B cell (primary cell): ENCODE measurements around the gene SAFB. TPM values are rescaled to one million over a fixed set of nuclear protein-coding genes. Genes with fewer than 3 reads are reported as not detected.

Source experiments
- ATAC-seq: fragments of 200-7000 bp; cut with Tn5 transposase; one replicate; pipeline ENCODE4 v1.10.0; 2021; ENCODE audit warnings: low read depth, mild to moderate bottlenecking, moderate number of reproducible peaks, moderate library complexity
- CTCF ChIA-PET: fragments of 350-600 bp; sonication (Branson Sonifier 250); formaldehyde crosslinking; loops from one replicate; lab custom pipeline; 2021; ENCODE audit warnings: antibody characterized with exemption, inconsistent platforms; lab: Charles Lee
- POLR2A ChIA-PET: fragments of 350-600 bp; sonication (Branson Sonifier 250); formaldehyde crosslinking; loops from one replicate; lab custom pipeline; 2021; ENCODE audit warnings: antibody characterized with exemption; lab: Charles Lee
- DNase-seq: peaks from one replicate; pipeline ENCODE4 v3.0.0; 2013
- H2AFZ ChIP-seq: 2 replicates; pipeline ENCODE4 v1.6.1; 2012; ENCODE audit warnings: mild to moderate bottlenecking, low read depth, low read length; ENCODE audit not compliant: insufficient read depth, poor library complexity, severe bottlenecking
- H3K27ac ChIP-seq, 2 donors: 1 replicate in 1 of 2; 2 replicates in 1 of 2; pipeline ENCODE4 v1.5.1; 2012 to 2013; ENCODE audit warnings: low read length in 2 of 2, mild to moderate bottlenecking in 2 of 2, moderate library complexity in 1 of 2
- H3K27me3 ChIP-seq, 4 experiments: fragments of 200-600 bp in 1 of 4; sonication (generic) in 1 of 4; replicated peaks in 1 of 4; 1 replicate in 2 of 4; 2 replicates in 2 of 4; pipeline versions ENCODE4 v1.6.1 to v1.7.0; 2013 to 2016; ENCODE audit warnings: low read length in 3 of 4, mild to moderate bottlenecking in 2 of 4, mixed read lengths in 1 of 4, moderate library complexity in 1 of 4; ENCODE audit not compliant: insufficient read depth in 4 of 4, control insufficient read depth in 3 of 4; ENCODE audit errors: control extremely low read depth in 1 of 4
- H3K36me3 ChIP-seq, 2 experiments: replicated peaks in 1 of 2; 1 replicate in 1 of 2; 2 replicates in 1 of 2; pipeline versions ENCODE4 v1.6.1 to v1.7.1; 2013; ENCODE audit warnings: low read length in 1 of 2; ENCODE audit not compliant: insufficient read depth in 2 of 2, control insufficient read depth in 1 of 2; ENCODE audit errors: control extremely low read depth in 1 of 2, extremely low read depth in 1 of 2
- H3K4me1 ChIP-seq, 2 donors: fragments of 200-600 bp in 1 of 2; sonication (generic) in 1 of 2; 1 replicate in 1 of 2; 2 replicates in 1 of 2; pipeline versions ENCODE4 v1.5.1 to v1.6.1; 2013 to 2017; ENCODE audit warnings: low read length in 2 of 2; ENCODE audit not compliant: control insufficient read depth in 2 of 2, insufficient read depth in 2 of 2
- H3K4me2 ChIP-seq: replicated peaks from 2 replicates; pipeline ENCODE3; 2012; ENCODE audit warnings: mild to moderate bottlenecking, low read depth, low read length; ENCODE audit not compliant: poor library complexity, severe bottlenecking
- H3K4me3 ChIP-seq, 5 experiments: fragments of 200-600 bp in 1 of 5; sonication (generic) in 1 of 5; 1 replicate in 3 of 5; 2 replicates in 2 of 5; pipeline versions ENCODE4 v1.5.1 to v1.7.0; 2011 to 2016; ENCODE audit warnings: low read length in 4 of 5, mild to moderate bottlenecking in 4 of 5, low read depth in 2 of 5, control low read depth in 1 of 5, moderate library complexity in 1 of 5; ENCODE audit not compliant: insufficient read depth in 1 of 5; ENCODE audit errors: control extremely low read depth in 1 of 5, extremely low read depth in 1 of 5
- H3K79me2 ChIP-seq: fragments of 200-600 bp; sonication (generic); one replicate; pipeline ENCODE4 v1.6.0; 2016; ENCODE audit warnings: low read length; ENCODE audit not compliant: control insufficient read depth, insufficient read depth
- H3K9ac ChIP-seq: fragments of 200-600 bp; sonication (generic); 2 replicates; pipeline ENCODE4 v1.6.1; 2017; ENCODE audit warnings: mild to moderate bottlenecking, low read length, moderate library complexity
- H3K9me3 ChIP-seq, 3 donors: one replicate each; pipeline versions ENCODE4 v1.6.1 to v1.7.1; 2013; ENCODE audit warnings: low read length in 2 of 3; ENCODE audit not compliant: control insufficient read depth in 2 of 3, insufficient read depth in 1 of 3; ENCODE audit errors: control extremely low read depth in 1 of 3
- H4K20me1 ChIP-seq: 2 replicates; pipeline ENCODE4 v1.6.0; 2012; ENCODE audit warnings: mild to moderate bottlenecking, low read length; ENCODE audit not compliant: insufficient read depth, control insufficient read depth, poor library complexity, severe bottlenecking
- H3K27ac Mint-ChIP-seq: one replicate; pipeline ENCODE4 v1.8.0; 2021; ENCODE audit warnings: mixed read lengths
- H3K27me3 Mint-ChIP-seq: one replicate; pipeline ENCODE4 v1.8.0; 2021; ENCODE audit warnings: mixed read lengths
- H3K4me1 Mint-ChIP-seq: one replicate; pipeline ENCODE4 v1.8.0; 2021; ENCODE audit warnings: mixed read lengths
- H3K4me3 Mint-ChIP-seq: one replicate; pipeline ENCODE4 v1.8.0; 2021; ENCODE audit warnings: mixed read lengths
- H3K9me3 Mint-ChIP-seq: one replicate; pipeline ENCODE4 v1.8.0; 2022; ENCODE audit warnings: mixed read lengths; ENCODE audit not compliant: insufficient read depth
- EZH2 ChIP-seq: IDR thresholded peaks from 2 replicates; pipeline ENCODE4 v1.6.1; 2012; ENCODE audit warnings: borderline replicate concordance, low read depth, mild to moderate bottlenecking, moderate library complexity, low read length; ENCODE audit not compliant: insufficient read depth, poor library complexity, severe bottlenecking
- WGBS: methylation state at CpG from one replicate; pipeline ENCODE4 v1.1.5; 2013; ENCODE audit warnings: missing lambda C conversion rate; ENCODE audit not compliant: insufficient coverage; 5-methylcytosine and 5-hydroxymethylcytosine counted together
- intact Hi-C: fragments of 100-400 bp; cut with micrococcal nuclease; formaldehyde crosslinking; loops from one replicate; pipeline ENCODE4 v1.10.0; 2022
- polyA plus RNA-seq: library from polyadenylated mRNA; depleted of rRNA; stranded (reverse); fragments of >200 nt; gene quantifications from 2 replicates; pipeline ENCODE4 v1.2.3, GENCODE V29; 2012
- total RNA-seq, 2 donors: library from RNA; stranded (reverse); fragments of 120-200 nt in 1 of 2; gene quantifications; 1 replicate in 1 of 2; 2 replicates in 1 of 2; pipeline versions ENCODE4 v1.2.3 to v1.2.4, GENCODE V29; 2013 to 2022
- TF ChIP-seq, protein P1 (sequence below): fragments of 200-600 bp; IDR thresholded peaks from one replicate; pipeline ENCODE4 v1.8.0; 2022; ENCODE audit warnings: antibody characterized with exemption, mild to moderate bottlenecking

The SAFB gene
- total and polyA plus RNA-seq, 2 donors (not counting 1 experiment from before 2014, with no cell fraction given): 91.0 to 221 TPM

DNA sequence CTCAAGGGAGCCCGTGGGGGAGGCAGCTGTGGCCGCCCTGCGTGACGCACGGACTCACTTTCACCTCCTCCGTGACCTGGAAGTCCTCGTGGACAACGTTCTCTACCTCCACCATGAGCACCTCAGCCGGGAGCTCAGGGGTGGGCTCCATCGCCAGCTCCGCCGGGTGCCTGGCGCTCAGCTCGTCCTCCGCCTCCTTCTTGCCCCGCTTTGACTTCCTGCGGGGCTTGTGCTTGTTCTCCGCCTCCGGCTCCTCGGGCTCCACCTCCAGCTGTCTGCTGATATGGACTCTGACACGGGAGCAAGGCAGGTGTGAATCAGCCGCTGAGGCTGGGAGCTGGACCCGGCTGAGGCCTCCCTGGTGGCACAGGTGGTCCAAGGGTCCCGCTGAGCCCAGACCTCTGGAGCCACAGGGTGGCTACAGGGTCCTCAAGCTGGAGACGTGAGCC lies 88.9 kb downstream of the SAFB start:
- Histone ChIP-seq H3K79me2 (peaks cover 18% of the 10 kb centered on the region), H3K36me3 (peaks cover 0 to 42% of the 10 kb centered on the region in 2 experiments), H3K4me2 (no peak overlapping the region), H3K27ac (no peak overlapping the region), H3K9me3 (no peaks in the 10 kb centered on the region), H2AFZ (no peak overlapping the region), H3K4me3 (no peak overlapping the region), H4K20me1 (peaks cover 26% of the 10 kb centered on the region), H3K27me3 (no peaks in the 10 kb centered on the region), H3K4me1 (no peaks in the 10 kb centered on the region), H3K9ac (no peak overlapping the region)
- Mint-ChIP-seq H3K27me3 (no peaks in the 10 kb centered on the region), H3K9me3 (no peaks in the 10 kb centered on the region), H3K27ac (no peak overlapping the region), H3K4me3 (no peak overlapping the region), H3K4me1 (peaks cover 3% of the 10 kb centered on the region)
- DNase-seq (no peak), ATAC-seq (no peak)
- ChIA-PET CTCF (interaction anchor here (0.7 to 1.2 kb wide), 2 partner anchors 9 to 25 kb away, joined by 3 read pairs; partner anchors contain the start of gene CATSPERD), POLR2A (no interaction called here)
- WGBS: 96% methylated on average over 25 of the region's 25 CpGs
- no peak for TF ChIP-seq EZH2
- TF ChIP-seq, protein P1, sequence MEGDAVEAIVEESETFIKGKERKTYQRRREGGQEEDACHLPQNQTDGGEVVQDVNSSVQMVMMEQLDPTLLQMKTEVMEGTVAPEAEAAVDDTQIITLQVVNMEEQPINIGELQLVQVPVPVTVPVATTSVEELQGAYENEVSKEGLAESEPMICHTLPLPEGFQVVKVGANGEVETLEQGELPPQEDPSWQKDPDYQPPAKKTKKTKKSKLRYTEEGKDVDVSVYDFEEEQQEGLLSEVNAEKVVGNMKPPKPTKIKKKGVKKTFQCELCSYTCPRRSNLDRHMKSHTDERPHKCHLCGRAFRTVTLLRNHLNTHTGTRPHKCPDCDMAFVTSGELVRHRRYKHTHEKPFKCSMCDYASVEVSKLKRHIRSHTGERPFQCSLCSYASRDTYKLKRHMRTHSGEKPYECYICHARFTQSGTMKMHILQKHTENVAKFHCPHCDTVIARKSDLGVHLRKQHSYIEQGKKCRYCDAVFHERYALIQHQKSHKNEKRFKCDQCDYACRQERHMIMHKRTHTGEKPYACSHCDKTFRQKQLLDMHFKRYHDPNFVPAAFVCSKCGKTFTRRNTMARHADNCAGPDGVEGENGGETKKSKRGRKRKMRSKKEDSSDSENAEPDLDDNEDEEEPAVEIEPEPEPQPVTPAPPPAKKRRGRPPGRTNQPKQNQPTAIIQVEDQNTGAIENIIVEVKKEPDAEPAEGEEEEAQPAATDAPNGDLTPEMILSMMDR: no peak
- intact Hi-C loops: no loop called here

GRCh38 chr19:5713228-5713627 lies 90.3 kb downstream of the SAFB start:
- no peak for TF ChIP-seq EZH2
- TF ChIP-seq, protein P1: no peak
- Histone ChIP-seq H3K79me2 (peaks cover 32% of the 10 kb centered on the region), H3K27ac (no peak overlapping the region), H3K9ac (no peak overlapping the region), H4K20me1 (peaks cover 36% of the 10 kb centered on the region), H3K36me3 (peaks cover 0 to 39% of the 10 kb centered on the region in 2 experiments), H3K27me3 (no peaks in the 10 kb centered on the region), H3K9me3 (no peaks in the 10 kb centered on the region), H2AFZ (no peak overlapping the region), H3K4me3 (no peak overlapping the region), H3K4me2 (no peak overlapping the region), H3K4me1 (peaks cover 0 to 5% of the 10 kb centered on the region in 2 donors)
- intact Hi-C loops: no loop called here
- CTCF ChIA-PET: interaction anchor here (1.2 kb wide), 1 partner anchor 7 kb away, joined by 3 read pairs; the partner anchor contains the start of gene CATSPERD
- Mint-ChIP-seq H3K9me3 (no peaks in the 10 kb centered on the region), H3K4me1 (peaks cover 13% of the 10 kb centered on the region), H3K27me3 (no peaks in the 10 kb centered on the region), H3K4me3 (no peak overlapping the region), H3K27ac (no peak overlapping the region)
- no peak for ATAC-seq
- DNase-seq: no peak
- 98% methylated on average over 6 of the region's 9 CpGs for WGBS
- POLR2A ChIA-PET: no interaction called here
